HFFc6 (cell line): ENCODE data around the gene ICAM1. TPM values are rescaled to one million over a fixed set of nuclear protein-coding genes. Genes with fewer than 3 reads are reported as not detected.

Experiments
- DNase-seq: peaks from one replicate; pipeline ENCODE4 v3.0.0-alpha.2; 2018
- H3K27ac Mint-ChIP-seq: 2 replicates; pipeline ENCODE4 v1.8.0; 2020; ENCODE audit warnings: mild to moderate bottlenecking, mixed read lengths
- H3K27me3 Mint-ChIP-seq: 2 replicates; pipeline ENCODE4 v1.8.0; 2021; ENCODE audit warnings: mild to moderate bottlenecking, moderate library complexity, mixed read lengths; ENCODE audit not compliant: insufficient read depth
- H3K36me3 Mint-ChIP-seq: 2 replicates; pipeline ENCODE4 v1.8.0; 2021; ENCODE audit warnings: low read depth, mixed read lengths
- H3K4me1 Mint-ChIP-seq: 2 replicates; pipeline ENCODE4 v1.8.0; 2020; ENCODE audit warnings: low read depth, mixed read lengths
- H3K4me3 Mint-ChIP-seq: 2 replicates; pipeline ENCODE4 v1.8.0; 2020; ENCODE audit warnings: mild to moderate bottlenecking, moderate library complexity, mixed read lengths
- H3K9me3 Mint-ChIP-seq: 2 replicates; pipeline ENCODE4 v1.8.0; 2020; ENCODE audit warnings: mild to moderate bottlenecking, mixed read lengths
- total RNA-seq, 6 experiments: library from RNA; stranded (reverse); fragmentation: NEBNext Ultra II Directional; extraction: Animal tissue kit (Norgen Biotek cat#: 25700); gene quantifications; 2 replicates in 1 of 6; 3 replicates in 5 of 6; pipeline ENCODE4 v1.2.3, GENCODE V29; 2021
- TF ChIP-seq, protein P1 (sequence below): fragments of 200-600 bp; sonication (generic); IDR thresholded peaks from 2 replicates; pipeline ENCODE4 v1.5.0; 2021; ENCODE audit warnings: antibody characterized with exemption, mild to moderate bottlenecking

The ICAM1 gene
- total RNA-seq, 6 experiments from 2014 or later = 5.0 to 10.1 (median 8.5) TPM

- DNase-seq = peak; percentile 74
- Mint-ChIP-seq H3K4me3 (peak overlapping the region; percentile 83), H3K27me3 (no peaks in the 10 kb centered on the region; the same call in 1 of the 2 replicates), H3K27ac (peak overlapping the region; percentile 98), H3K4me1 (peaks cover 20% of the 10 kb centered on the region), H3K9me3 (no peaks in the 10 kb centered on the region), H3K36me3 (peaks cover 9% of the 10 kb centered on the region; the same call in 1 of the 2 replicates)
- TF ChIP-seq, protein P1, sequence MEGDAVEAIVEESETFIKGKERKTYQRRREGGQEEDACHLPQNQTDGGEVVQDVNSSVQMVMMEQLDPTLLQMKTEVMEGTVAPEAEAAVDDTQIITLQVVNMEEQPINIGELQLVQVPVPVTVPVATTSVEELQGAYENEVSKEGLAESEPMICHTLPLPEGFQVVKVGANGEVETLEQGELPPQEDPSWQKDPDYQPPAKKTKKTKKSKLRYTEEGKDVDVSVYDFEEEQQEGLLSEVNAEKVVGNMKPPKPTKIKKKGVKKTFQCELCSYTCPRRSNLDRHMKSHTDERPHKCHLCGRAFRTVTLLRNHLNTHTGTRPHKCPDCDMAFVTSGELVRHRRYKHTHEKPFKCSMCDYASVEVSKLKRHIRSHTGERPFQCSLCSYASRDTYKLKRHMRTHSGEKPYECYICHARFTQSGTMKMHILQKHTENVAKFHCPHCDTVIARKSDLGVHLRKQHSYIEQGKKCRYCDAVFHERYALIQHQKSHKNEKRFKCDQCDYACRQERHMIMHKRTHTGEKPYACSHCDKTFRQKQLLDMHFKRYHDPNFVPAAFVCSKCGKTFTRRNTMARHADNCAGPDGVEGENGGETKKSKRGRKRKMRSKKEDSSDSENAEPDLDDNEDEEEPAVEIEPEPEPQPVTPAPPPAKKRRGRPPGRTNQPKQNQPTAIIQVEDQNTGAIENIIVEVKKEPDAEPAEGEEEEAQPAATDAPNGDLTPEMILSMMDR = no peak
Measured at GRCh38 chr19:10226376-10227025, 44.4 kb upstream of the ICAM1 start.

- Mint-ChIP-seq H3K27ac (peak overlapping the region; percentile 98), H3K27me3 (peaks cover 2% of the 10 kb centered on the region; the same call in 1 of the 2 replicates), H3K4me3 (peak overlapping the region; percentile 37; the same call in 1 of the 2 replicates), H3K36me3 (peaks cover 9% of the 10 kb centered on the region; the same call in 1 of the 2 replicates), H3K4me1 (peaks cover 24% of the 10 kb centered on the region), H3K9me3 (no peaks in the 10 kb centered on the region)
- TF ChIP-seq, protein P1 = peak; percentile 62
- no peak for DNase-seq
Measured at GRCh38 chr19:10227026-10227971, 43.6 kb upstream of the ICAM1 start.

- TF ChIP-seq, protein P1 = no peak
- Mint-ChIP-seq H3K27me3 (peaks cover 2% of the 10 kb centered on the region; the same call in 1 of the 2 replicates), H3K4me1 (peaks cover 30% of the 10 kb centered on the region), H3K9me3 (no peaks in the 10 kb centered on the region), H3K36me3 (peaks cover 6% of the 10 kb centered on the region; the same call in 1 of the 2 replicates), H3K4me3 (no peak overlapping the region), H3K27ac (no peak overlapping the region; the same call in 1 of the 2 replicates)
- no peak for DNase-seq
Measured at GRCh38 chr19:10228393-10228792, 42.5 kb upstream of the ICAM1 start.

DNA sequence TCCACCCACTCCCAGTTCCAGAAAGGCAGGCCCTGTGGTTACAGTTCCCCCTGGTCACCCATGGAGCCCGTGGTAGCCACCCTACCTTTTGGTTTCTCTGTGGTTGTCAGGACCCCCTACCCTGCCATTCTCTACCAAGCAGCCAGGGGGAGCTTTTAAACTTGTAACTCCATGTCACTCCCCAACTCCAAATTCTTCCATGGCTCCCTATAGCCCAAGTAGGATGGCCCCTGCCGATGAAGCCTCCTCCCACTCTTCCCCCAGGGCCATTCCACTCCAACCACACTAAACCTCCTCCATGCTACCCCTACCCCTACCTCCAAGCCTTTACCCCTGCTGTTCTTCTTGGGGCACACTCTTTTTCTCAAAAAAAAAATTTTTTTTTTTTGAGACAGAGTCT, 42.0 kb upstream of the ICAM1 start:
- no peaks in the 10 kb centered on the region for H3K9me3 Mint-ChIP-seq
- DNase-seq = no peak
- TF ChIP-seq, protein P1 = peak; percentile 69
- H3K36me3 Mint-ChIP-seq = peaks cover 5% of the 10 kb centered on the region; the same call in 1 of the 2 replicates
- peaks cover 30% of the 10 kb centered on the region for H3K4me1 Mint-ChIP-seq
- H3K27ac Mint-ChIP-seq = peak overlapping the region; percentile 64
- H3K4me3 Mint-ChIP-seq = no peak overlapping the region; the same call in 1 of the 2 replicates
- H3K27me3 Mint-ChIP-seq = peaks cover 2% of the 10 kb centered on the region; the same call in 1 of the 2 replicates

DNA sequence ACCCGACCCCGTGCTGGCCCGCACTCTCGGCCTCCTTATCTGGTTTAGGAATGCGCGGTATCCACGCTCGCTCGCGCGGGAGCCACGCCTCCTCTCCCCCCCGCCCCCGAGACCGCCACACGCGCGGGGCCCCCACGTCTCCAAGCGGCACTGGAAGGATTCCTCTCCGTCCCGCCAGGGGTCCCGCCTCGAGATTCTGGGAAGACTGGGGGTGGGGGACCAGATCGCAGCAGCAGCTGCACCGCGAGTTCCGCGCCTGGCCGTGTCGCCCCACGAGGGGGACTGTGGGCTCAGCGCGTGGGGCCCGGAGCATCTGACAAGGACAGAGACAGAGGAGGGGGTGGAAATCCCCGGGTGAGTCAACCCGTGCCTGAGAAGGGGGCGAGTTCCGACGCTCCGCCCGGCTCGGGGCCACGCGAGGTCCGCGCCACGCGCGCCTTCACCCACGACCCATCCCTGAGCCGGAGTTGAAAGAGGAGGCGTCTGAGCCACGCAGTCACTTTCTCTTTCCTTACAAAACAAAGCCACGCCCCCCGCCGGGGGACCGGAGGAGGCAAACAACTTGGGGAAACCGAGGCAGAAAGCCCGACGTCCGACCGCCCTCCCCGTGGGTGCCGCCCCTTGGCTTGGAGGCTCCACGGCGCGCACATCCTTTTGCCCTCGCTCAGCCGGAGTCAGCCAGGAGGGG, 40.6 kb upstream of the ICAM1 start:
- peaks cover 30% of the 10 kb centered on the region for H3K4me1 Mint-ChIP-seq

More for the DNA sequence above, 40.6 kb upstream of the ICAM1 start:
- H3K27ac Mint-ChIP-seq = peak overlapping the region; percentile 76
- TF ChIP-seq, protein P1 = no peak; the same call in 1 of the 2 replicates
- no peak for DNase-seq
- H3K36me3 Mint-ChIP-seq = no peaks in the 10 kb centered on the region; the same call in 1 of the 2 replicates
- H3K27me3 Mint-ChIP-seq = peaks cover 2% of the 10 kb centered on the region; the same call in 1 of the 2 replicates
- H3K9me3 Mint-ChIP-seq = no peaks in the 10 kb centered on the region
- H3K4me3 Mint-ChIP-seq = peak overlapping the region; percentile 90
